Aorta (tissue), 5 donors: Measurements from ENCODE around the gene POP4. TPM values are rescaled to one million over a fixed set of nuclear protein-coding genes. Genes with fewer than 3 reads are reported as not detected.
"Not testable (repeated sequence)": the region's sequence is repeated elsewhere in the genome, so short reads cannot be mapped to it uniquely, and the experiment has no call there.

Experiments
- ATAC-seq: fragments of 200-7000 bp; cut with Tn5 transposase; one replicate; pipeline ENCODE4 v1.9.1; 2022; ENCODE audit warnings: moderate library complexity; ENCODE audit not compliant: low FRiP score
- DNase-seq, 2 donors: peaks; one replicate each; pipeline ENCODE4 v3.0.0-alpha.2; 2020
- H3K27ac ChIP-seq, 2 donors: one replicate each; pipeline ENCODE4 v1.5.1; 2013; ENCODE audit warnings: low read length in 2 of 2, mild to moderate bottlenecking in 2 of 2, moderate library complexity in 2 of 2, control low read depth in 1 of 2, inconsistent platforms in 1 of 2, low read depth in 1 of 2
- H3K27me3 ChIP-seq, 2 donors: one replicate each; pipeline ENCODE4 v1.6.1; 2013; ENCODE audit warnings: control low read depth in 1 of 2, low read length in 1 of 2, mild to moderate bottlenecking in 1 of 2, moderate library complexity in 1 of 2; ENCODE audit not compliant: insufficient read depth in 2 of 2, control insufficient read depth in 1 of 2
- H3K36me3 ChIP-seq, 2 donors: one replicate each; pipeline ENCODE4 v1.6.1; 2013; ENCODE audit warnings: control low read depth in 1 of 2, low read length in 1 of 2, mild to moderate bottlenecking in 1 of 2; ENCODE audit not compliant: insufficient read depth in 2 of 2, control insufficient read depth in 1 of 2
- H3K4me1 ChIP-seq, 2 donors: one replicate each; pipeline ENCODE4 v1.6.1; 2013; ENCODE audit warnings: low read length in 2 of 2, control low read depth in 1 of 2, mild to moderate bottlenecking in 1 of 2, moderate library complexity in 1 of 2; ENCODE audit not compliant: insufficient read depth in 2 of 2, control insufficient read depth in 1 of 2
- H3K4me3 ChIP-seq, 2 donors: one replicate each; pipeline ENCODE4 v1.5.1; 2013; ENCODE audit warnings: low read length in 2 of 2, control low read depth in 1 of 2, mild to moderate bottlenecking in 1 of 2
- H3K9me3 ChIP-seq: one replicate; pipeline ENCODE4 v1.6.1; 2013; ENCODE audit warnings: mild to moderate bottlenecking, low read length; ENCODE audit not compliant: control insufficient read depth
- WGBS, 2 donors: extraction: QIAGEN DNeasy Blood & Tissue Kit; methylation state at CpG; one replicate each; pipeline ENCODE4 v1.1.7; 2013; 5-methylcytosine and 5-hydroxymethylcytosine counted together
- intact Hi-C, 2 donors: fragments of 100-400 bp; cut with DNase I; formaldehyde crosslinking; loops; one replicate each; pipeline versions ENCODE4 v1.14.2 to v1.15.0; 2022
- polyA plus RNA-seq, 2 donors: library from polyadenylated mRNA; stranded (reverse); fragments of 200-250 nt; gene quantifications; one replicate each; pipeline ENCODE4 v1.2.3, GENCODE V29; 2013
- total RNA-seq, 2 donors: library from RNA; stranded (reverse); fragmentation: NEBNext Ultra II Directional; extraction: Animal tissue kit (Norgen Biotek cat#: 25700); gene quantifications; one replicate each; pipeline ENCODE4 v1.2.1, GENCODE V29; 2021
- donor health status: healthy with polysubstance abuse.
- donor health status: Bipolar disorder and iron deficiency.
- donor health status: DM: no; HTN: no; CAD: no.
- donor health status: DM: no; HTN: no; CAD: no.
- donor health status: DM: yes; HTN: yes; CAD: no.

Gene POP4
- total and polyA plus RNA-seq, 4 donors = 34.2 to 72.5 (median 52.7) TPM

- Histone ChIP-seq H3K9me3 (no peaks in the 10 kb centered on the region), H3K27me3 (no peaks in the 10 kb centered on the region), H3K27ac (no peak overlapping the region), H3K4me3 (no peak overlapping the region), H3K4me1 (no peaks in the 10 kb centered on the region), H3K36me3 (no peaks in the 10 kb centered on the region)
- ATAC-seq (no peak), DNase-seq (peak in 1 of 2 donors; percentile 40)
- intact Hi-C loops = no loop called here
- 61 to 68% methylated on average over 15 of the region's 15 CpGs for WGBS, 2 donors
These were observed 14.9 kb downstream of the POP4 start for GRCh38 chr19:29620931-29621351.

GRCh38 chr19:29622166-29623070 lies 16.3 kb downstream of the POP4 start:
- Histone ChIP-seq H3K27me3 (no peaks in the 10 kb centered on the region), H3K36me3 (no peaks in the 10 kb centered on the region), H3K9me3 (no peaks in the 10 kb centered on the region), H3K4me3 (no peak overlapping the region), H3K4me1 (no peaks in the 10 kb centered on the region), H3K27ac (no peak overlapping the region)
- no peak for ATAC-seq
- intact Hi-C loops = no loop called here
- no peak for DNase-seq
- WGBS, 2 donors = 76 to 78% methylated on average over 20 to 23 of the region's 23 CpGs

- WGBS, 2 donors = 80 to 81% methylated on average over 18 of the region's 18 CpGs
- intact Hi-C loops = no loop called here
- DNase-seq (no peak), ATAC-seq (no peak)
- H3K27ac ChIP-seq = no peak overlapping the region
- no peaks in the 10 kb centered on the region for H3K9me3 ChIP-seq
- H3K27me3 ChIP-seq = no peaks in the 10 kb centered on the region
- no peaks in the 10 kb centered on the region for H3K36me3 ChIP-seq
- no peaks in the 10 kb centered on the region for H3K4me1 ChIP-seq
- H3K4me3 ChIP-seq = no peak overlapping the region
These were observed 17.8 kb downstream of the POP4 start for GRCh38 chr19:29623726-29624488.

- DNase-seq (peak in 1 of 2 donors; percentile 14), ATAC-seq (no peak)
- no peak overlapping the region for H3K27ac ChIP-seq
- no peaks in the 10 kb centered on the region for H3K4me1 ChIP-seq
- no peaks in the 10 kb centered on the region for H3K27me3 ChIP-seq
- no peaks in the 10 kb centered on the region for H3K36me3 ChIP-seq
- H3K9me3 ChIP-seq = no peaks in the 10 kb centered on the region
- H3K4me3 ChIP-seq = no peak overlapping the region
- WGBS, 2 donors = 65 to 68% methylated on average over 6 of the region's 6 CpGs
- intact Hi-C loops = no loop called here
These were observed 18.6 kb downstream of the POP4 start for GRCh38 chr19:29624489-29625185.

- ATAC-seq = no peak
- peak in 1 of 2 donors; percentile 31 for DNase-seq
- no peak overlapping the region for H3K27ac ChIP-seq
- 77 to 79% methylated on average over 9 of the region's 9 CpGs for WGBS, 2 donors
- no peak overlapping the region for H3K4me3 ChIP-seq
- no peaks in the 10 kb centered on the region for H3K36me3 ChIP-seq
- intact Hi-C loops = no loop called here
- H3K4me1 ChIP-seq = no peaks in the 10 kb centered on the region
- H3K27me3 ChIP-seq = no peaks in the 10 kb centered on the region
- no peaks in the 10 kb centered on the region for H3K9me3 ChIP-seq
These were observed 19.1 kb downstream of the POP4 start for GRCh38 chr19:29625186-29625651.

GRCh38 chr19:29626386-29626785 lies 20.3 kb downstream of the POP4 start:
- DNase-seq (peak in 1 of 2 donors; percentile 42), ATAC-seq (no peak)
- intact Hi-C loops = no loop called here
- WGBS, 2 donors = 91% methylated on average over 7 of the region's 7 CpGs
- no peak overlapping the region for H3K27ac ChIP-seq
- no peaks in the 10 kb centered on the region for H3K36me3 ChIP-seq
- no peaks in the 10 kb centered on the region for H3K9me3 ChIP-seq
- H3K4me1 ChIP-seq = no peaks in the 10 kb centered on the region
- no peaks in the 10 kb centered on the region for H3K27me3 ChIP-seq
- H3K4me3 ChIP-seq = no peak overlapping the region

GRCh38 chr19:29626832-29627231 lies 20.7 kb downstream of the POP4 start:
- DNase-seq = peak in 1 of 2 donors; percentile 21
- H3K36me3 ChIP-seq, intact Hi-C loops, H3K4me3 ChIP-seq, H3K27me3 ChIP-seq, H3K27ac ChIP-seq, H3K4me1 ChIP-seq, H3K9me3 ChIP-seq, ATAC-seq: not testable (repeated sequence)
- WGBS, 2 donors = 93 to 96% methylated on average over 9 of the region's 9 CpGs

- intact Hi-C loops = no loop called here
- Histone ChIP-seq H3K27me3 (no peaks in the 10 kb centered on the region), H3K36me3 (no peaks in the 10 kb centered on the region), H3K4me3 (no peak overlapping the region), H3K27ac (no peak overlapping the region), H3K4me1 (no peaks in the 10 kb centered on the region), H3K9me3 (no peaks in the 10 kb centered on the region)
- 89 to 91% methylated on average over 16 of the region's 16 CpGs for WGBS, 2 donors
- ATAC-seq (no peak), DNase-seq (peak in 1 of 2 donors; percentile 51)
These were observed 22.7 kb downstream of the POP4 start for GRCh38 chr19:29628661-29629385.
